GM23338 (cell line): Measurements from ENCODE around the gene FOXP4.

Source experiments
- EZH2 ChIP-seq: fragments of 200-600 bp; sonication (generic); IDR thresholded peaks from one replicate; pipeline ENCODE4 v1.8.0; 2017; ENCODE audit warnings: antibody characterized with exemption, mild to moderate bottlenecking, low read depth; ENCODE audit not compliant: unreplicated experiment
- TF ChIP-seq, protein P1 (sequence below): IDR thresholded peaks from one replicate; pipeline ENCODE4 v1.6.1; 2018; ENCODE audit warnings: antibody characterized with exemption; ENCODE audit not compliant: unreplicated experiment
- TF ChIP-seq, protein P2 (sequence below), 2 experiments: fragments of 200-600 bp in 1 of 2; sonication (generic) in 1 of 2; conservative IDR thresholded peaks; 2 replicates each; pipeline versions ENCODE4 v1.5.1 to v1.6.1; 2016 to 2017; ENCODE audit warnings: antibody characterized with exemption in 2 of 2, low read depth in 2 of 2, mild to moderate bottlenecking in 2 of 2, moderate library complexity in 1 of 2

DNA sequence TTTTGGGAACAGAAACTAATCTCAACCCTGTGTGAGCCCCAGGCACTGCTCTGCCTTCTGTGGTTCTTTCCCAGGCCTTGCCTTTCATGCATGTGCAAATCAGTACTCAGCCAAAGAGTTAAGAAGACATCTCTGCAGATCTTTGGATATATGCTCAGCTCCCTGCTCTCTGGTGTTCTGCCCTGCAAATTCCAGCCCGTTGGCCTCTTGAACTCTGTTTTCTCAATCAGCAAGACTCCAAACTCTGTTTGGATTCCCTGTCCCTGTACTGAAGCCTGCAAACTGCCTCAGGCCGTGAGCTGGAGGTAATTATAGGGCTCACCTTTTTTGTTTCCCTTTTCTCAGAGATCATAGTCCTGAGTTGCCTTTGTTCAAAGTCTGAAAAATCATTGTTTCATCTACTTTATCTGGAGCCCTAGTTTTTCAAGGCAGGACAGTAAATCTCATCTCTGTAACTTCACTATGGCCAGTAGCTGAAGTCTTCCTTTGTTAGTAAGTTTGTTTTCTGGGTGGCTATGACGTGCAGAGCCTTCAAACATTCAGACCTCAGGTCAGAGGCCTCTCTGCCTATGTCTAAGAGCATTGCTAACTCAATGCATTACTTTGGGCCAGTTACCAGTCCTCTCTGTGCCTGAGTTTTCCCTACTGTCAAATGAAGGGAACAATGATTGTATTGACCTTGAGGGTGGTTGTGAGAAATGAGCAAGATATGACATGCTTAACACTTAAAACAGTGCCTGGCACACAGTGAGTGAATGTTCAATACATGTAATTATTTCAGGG is 76.2 kb downstream of the FOXP4 start:
- TF ChIP-seq, protein P1, sequence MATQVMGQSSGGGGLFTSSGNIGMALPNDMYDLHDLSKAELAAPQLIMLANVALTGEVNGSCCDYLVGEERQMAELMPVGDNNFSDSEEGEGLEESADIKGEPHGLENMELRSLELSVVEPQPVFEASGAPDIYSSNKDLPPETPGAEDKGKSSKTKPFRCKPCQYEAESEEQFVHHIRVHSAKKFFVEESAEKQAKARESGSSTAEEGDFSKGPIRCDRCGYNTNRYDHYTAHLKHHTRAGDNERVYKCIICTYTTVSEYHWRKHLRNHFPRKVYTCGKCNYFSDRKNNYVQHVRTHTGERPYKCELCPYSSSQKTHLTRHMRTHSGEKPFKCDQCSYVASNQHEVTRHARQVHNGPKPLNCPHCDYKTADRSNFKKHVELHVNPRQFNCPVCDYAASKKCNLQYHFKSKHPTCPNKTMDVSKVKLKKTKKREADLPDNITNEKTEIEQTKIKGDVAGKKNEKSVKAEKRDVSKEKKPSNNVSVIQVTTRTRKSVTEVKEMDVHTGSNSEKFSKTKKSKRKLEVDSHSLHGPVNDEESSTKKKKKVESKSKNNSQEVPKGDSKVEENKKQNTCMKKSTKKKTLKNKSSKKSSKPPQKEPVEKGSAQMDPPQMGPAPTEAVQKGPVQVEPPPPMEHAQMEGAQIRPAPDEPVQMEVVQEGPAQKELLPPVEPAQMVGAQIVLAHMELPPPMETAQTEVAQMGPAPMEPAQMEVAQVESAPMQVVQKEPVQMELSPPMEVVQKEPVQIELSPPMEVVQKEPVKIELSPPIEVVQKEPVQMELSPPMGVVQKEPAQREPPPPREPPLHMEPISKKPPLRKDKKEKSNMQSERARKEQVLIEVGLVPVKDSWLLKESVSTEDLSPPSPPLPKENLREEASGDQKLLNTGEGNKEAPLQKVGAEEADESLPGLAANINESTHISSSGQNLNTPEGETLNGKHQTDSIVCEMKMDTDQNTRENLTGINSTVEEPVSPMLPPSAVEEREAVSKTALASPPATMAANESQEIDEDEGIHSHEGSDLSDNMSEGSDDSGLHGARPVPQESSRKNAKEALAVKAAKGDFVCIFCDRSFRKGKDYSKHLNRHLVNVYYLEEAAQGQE: no peak
- TF ChIP-seq, protein P2, sequence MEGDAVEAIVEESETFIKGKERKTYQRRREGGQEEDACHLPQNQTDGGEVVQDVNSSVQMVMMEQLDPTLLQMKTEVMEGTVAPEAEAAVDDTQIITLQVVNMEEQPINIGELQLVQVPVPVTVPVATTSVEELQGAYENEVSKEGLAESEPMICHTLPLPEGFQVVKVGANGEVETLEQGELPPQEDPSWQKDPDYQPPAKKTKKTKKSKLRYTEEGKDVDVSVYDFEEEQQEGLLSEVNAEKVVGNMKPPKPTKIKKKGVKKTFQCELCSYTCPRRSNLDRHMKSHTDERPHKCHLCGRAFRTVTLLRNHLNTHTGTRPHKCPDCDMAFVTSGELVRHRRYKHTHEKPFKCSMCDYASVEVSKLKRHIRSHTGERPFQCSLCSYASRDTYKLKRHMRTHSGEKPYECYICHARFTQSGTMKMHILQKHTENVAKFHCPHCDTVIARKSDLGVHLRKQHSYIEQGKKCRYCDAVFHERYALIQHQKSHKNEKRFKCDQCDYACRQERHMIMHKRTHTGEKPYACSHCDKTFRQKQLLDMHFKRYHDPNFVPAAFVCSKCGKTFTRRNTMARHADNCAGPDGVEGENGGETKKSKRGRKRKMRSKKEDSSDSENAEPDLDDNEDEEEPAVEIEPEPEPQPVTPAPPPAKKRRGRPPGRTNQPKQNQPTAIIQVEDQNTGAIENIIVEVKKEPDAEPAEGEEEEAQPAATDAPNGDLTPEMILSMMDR (conservative IDR thresholded peaks at IDR 0.05; ENCODE audit: low read depth in 2 of 2): no peak
- no peak for TF ChIP-seq EZH2
